Karpas-422 (cell line): ENCODE data around the gene DDX10. TPM values are rescaled to one million over a fixed set of nuclear protein-coding genes. Genes with fewer than 3 reads are reported as not detected.

Source experiments
- DNase-seq: peaks from one replicate; pipeline ENCODE4 v3.0.0-alpha.2; 2015
- H2AFZ ChIP-seq: fragments of 200-600 bp; sonication (generic); 2 replicates; pipeline ENCODE4 v1.6.1; 2014; ENCODE audit warnings: antibody characterized with exemption, low read length, mixed read lengths
- H3K27ac ChIP-seq: fragments of 200-600 bp; sonication (generic); 2 replicates; pipeline ENCODE4 v1.5.1; 2014; ENCODE audit warnings: mild to moderate bottlenecking, low read length, moderate library complexity
- H3K27me3 ChIP-seq: fragments of 200-600 bp; sonication (generic); 2 replicates; pipeline ENCODE4 v1.6.1; 2014; ENCODE audit warnings: low read length, mixed read lengths
- H3K36me3 ChIP-seq: fragments of 200-600 bp; sonication (generic); 2 replicates; pipeline ENCODE4 v1.6.1; 2014; ENCODE audit warnings: low read length, mixed read lengths; ENCODE audit not compliant: insufficient read depth
- H3K4me1 ChIP-seq: fragments of 200-600 bp; sonication (generic); 2 replicates; pipeline ENCODE4 v1.6.1; 2014; ENCODE audit warnings: mild to moderate bottlenecking, low read length, mixed read lengths
- H3K4me2 ChIP-seq: fragments of 200-600 bp; sonication (generic); 2 replicates; pipeline ENCODE4 v1.6.1; 2014; ENCODE audit warnings: low read length, low read depth, mild to moderate bottlenecking; ENCODE audit not compliant: poor library complexity, severe bottlenecking
- H3K4me3 ChIP-seq: fragments of 200-600 bp; sonication (generic); 2 replicates; pipeline ENCODE4 v1.5.1; 2014; ENCODE audit warnings: mild to moderate bottlenecking, antibody characterized with exemption, low read length, mixed read lengths
- H3K79me2 ChIP-seq: fragments of 200-600 bp; sonication (generic); 2 replicates; pipeline ENCODE4 v1.6.1; 2014; ENCODE audit warnings: mild to moderate bottlenecking, low read length, mixed read lengths
- H3K9ac ChIP-seq: fragments of 200-600 bp; sonication (generic); 2 replicates; pipeline ENCODE4 v1.6.0; 2014; ENCODE audit warnings: low read length
- H3K9me2 ChIP-seq: fragments of 200-600 bp; sonication (generic), shearing (Covaris generic); replicated peaks from 2 replicates; pipeline ENCODE4 v1.6.0; 2014; ENCODE audit warnings: mild to moderate bottlenecking, low read length, moderate library complexity; ENCODE audit not compliant: insufficient read depth
- H3K9me3 ChIP-seq: fragments of 300-700, 200-600 bp; sonication (generic); 2 replicates; pipeline ENCODE4 v1.6.1; 2014; ENCODE audit warnings: low read length, mixed read lengths
- H4K20me1 ChIP-seq: fragments of 200-600 bp; sonication (generic); 2 replicates; pipeline ENCODE4 v1.6.1; 2014; ENCODE audit warnings: mild to moderate bottlenecking, antibody characterized with exemption, low read length, low read depth; ENCODE audit not compliant: insufficient read depth
- total RNA-seq: library from RNA; depleted of rRNA; stranded (reverse); fragments of >200 nt; shearing (Covaris generic); gene quantifications from 2 replicates; pipeline ENCODE4 v1.2.3, GENCODE V29; 2014; ENCODE audit warnings: low replicate concordance

Gene DDX10
- total RNA-seq, 1 experiment from 2014 or later = 103 TPM

DNA sequence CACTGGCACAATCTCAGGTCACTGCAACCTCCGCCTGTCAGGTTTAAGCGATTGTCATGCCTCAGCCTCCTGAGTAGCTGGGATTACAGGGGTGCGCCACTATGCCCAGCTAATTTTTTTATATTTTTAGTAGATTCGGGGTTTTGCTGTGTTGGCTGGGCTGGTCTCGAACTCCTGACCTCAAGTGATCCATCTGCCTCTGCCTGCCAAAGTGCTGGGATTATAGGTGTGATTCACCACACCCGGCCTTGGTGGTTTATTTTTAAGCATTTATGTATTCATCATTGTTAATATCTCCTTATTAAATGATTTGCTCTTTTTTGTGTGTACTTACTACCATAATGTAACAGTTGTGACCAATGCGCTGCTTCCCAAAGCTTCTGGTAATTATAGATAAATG, 171.7 kb downstream of the DDX10 start:
- DNase-seq = no peak
- no peak overlapping the region for H3K9ac ChIP-seq

DNA sequence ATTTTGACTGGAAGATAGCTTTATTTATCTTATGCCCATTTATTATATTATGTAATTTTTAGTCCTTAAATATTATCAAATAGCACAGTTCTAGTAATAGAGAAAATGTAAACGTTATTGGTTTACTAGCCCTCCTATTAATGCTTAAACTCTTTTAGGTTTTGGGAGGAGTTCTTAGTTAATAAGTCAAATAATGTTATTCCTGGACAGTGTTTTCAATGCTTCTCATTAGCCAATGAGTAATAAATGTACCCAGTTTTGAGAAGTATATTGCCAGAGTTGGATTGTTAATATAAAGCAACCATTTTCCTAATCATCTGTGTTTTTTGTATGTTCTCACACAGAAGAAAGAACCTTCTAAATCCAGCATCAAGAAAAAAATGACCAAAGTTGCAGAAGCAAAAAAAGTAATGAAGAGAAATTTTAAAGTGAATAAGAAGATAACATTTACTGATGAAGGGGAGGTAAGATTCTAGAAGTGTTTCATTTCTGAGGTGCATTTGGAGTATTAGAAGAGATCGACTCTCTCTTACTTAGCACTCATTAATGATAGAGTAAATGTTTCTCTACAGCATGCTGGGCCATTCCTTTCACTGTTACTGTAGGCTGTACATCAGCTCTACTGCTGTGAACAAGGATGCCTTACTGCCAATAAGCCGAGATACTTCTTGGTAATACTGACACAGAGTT, 173.4 kb downstream of the DDX10 start:
- H2AFZ ChIP-seq = no peak overlapping the region
- peak overlapping the region; percentile 23 for H3K27ac ChIP-seq
- no peaks in the 10 kb centered on the region for H3K9me2 ChIP-seq
- H3K4me3 ChIP-seq = no peak overlapping the region
- H3K9me3 ChIP-seq = no peaks in the 10 kb centered on the region
- H3K79me2 ChIP-seq = peaks cover 75% of the 10 kb centered on the region
- H3K4me1 ChIP-seq = peaks cover 15% of the 10 kb centered on the region
- H3K27me3 ChIP-seq = no peaks in the 10 kb centered on the region
- peaks cover 20% of the 10 kb centered on the region; the same call in 1 of the 2 replicates for H3K36me3 ChIP-seq
- no peak for DNase-seq
- H3K9ac ChIP-seq = no peak overlapping the region
- H3K4me2 ChIP-seq = no peak overlapping the region
- no peaks in the 10 kb centered on the region for H4K20me1 ChIP-seq

More for the DNA sequence above, 171.7 kb downstream of the DDX10 start:
- no peak overlapping the region for H2AFZ ChIP-seq
- H4K20me1 ChIP-seq = no peaks in the 10 kb centered on the region
- H3K27me3 ChIP-seq = no peaks in the 10 kb centered on the region
- no peak overlapping the region for H3K4me3 ChIP-seq
- H3K27ac ChIP-seq = no peak overlapping the region
- H3K9me3 ChIP-seq = no peaks in the 10 kb centered on the region
- H3K4me2 ChIP-seq = no peak overlapping the region
- peaks cover 76% of the 10 kb centered on the region for H3K79me2 ChIP-seq
- no peaks in the 10 kb centered on the region for H3K9me2 ChIP-seq
- peaks cover 28% of the 10 kb centered on the region for H3K4me1 ChIP-seq
- H3K36me3 ChIP-seq = peaks cover 7% of the 10 kb centered on the region; the same call in 1 of the 2 replicates

DNA sequence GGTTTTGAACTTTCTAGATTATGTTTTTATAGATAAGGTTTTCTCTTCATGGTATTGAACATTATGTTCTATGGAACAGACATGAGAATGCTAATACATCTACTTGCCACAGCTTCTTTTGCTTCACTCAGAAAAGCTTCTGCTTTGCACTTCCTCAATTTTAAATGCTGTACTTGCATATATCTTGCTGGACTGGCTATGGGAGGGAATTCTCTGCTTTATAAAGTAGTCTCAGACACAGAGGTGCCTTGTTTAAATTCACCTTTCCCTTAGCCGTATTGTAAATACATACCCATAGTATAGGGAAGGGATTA, 173.9 kb downstream of the DDX10 start:
- Histone ChIP-seq H3K27ac (peak overlapping the region; percentile 23), H3K9ac (no peak overlapping the region), H3K79me2 (peaks cover 70% of the 10 kb centered on the region), H3K9me2 (no peaks in the 10 kb centered on the region), H3K4me3 (no peak overlapping the region), H3K4me1 (peaks cover 11% of the 10 kb centered on the region), H3K36me3 (peaks cover 20% of the 10 kb centered on the region; the same call in 1 of the 2 replicates), H3K9me3 (no peaks in the 10 kb centered on the region), H2AFZ (no peak overlapping the region), H3K4me2 (no peak overlapping the region), H4K20me1 (no peaks in the 10 kb centered on the region), H3K27me3 (no peaks in the 10 kb centered on the region)
- no peak for DNase-seq

DNA sequence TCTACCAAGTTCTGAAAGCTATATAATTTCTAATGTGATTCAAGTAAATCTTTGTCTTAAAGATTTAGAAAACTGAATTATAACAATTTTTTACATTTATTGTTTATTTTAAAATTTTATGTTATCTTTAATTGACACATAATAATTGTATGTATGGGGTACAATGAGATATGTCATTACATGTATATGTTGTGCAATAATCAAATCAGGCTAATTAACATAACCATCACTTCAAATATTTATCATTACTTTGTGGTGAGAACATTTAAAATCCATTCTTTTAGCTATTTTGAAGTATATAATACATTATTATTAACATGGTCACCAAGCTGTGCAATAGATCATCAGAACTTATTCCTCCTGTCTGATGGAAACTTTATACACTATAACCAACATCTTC, 181.1 kb downstream of the DDX10 start:
- H3K27ac ChIP-seq = no peak overlapping the region
- H3K79me2 ChIP-seq = peaks cover 70% of the 10 kb centered on the region
- H3K4me1 ChIP-seq = peaks cover 6% of the 10 kb centered on the region; the same call in 1 of the 2 replicates
- H3K4me3 ChIP-seq = no peak overlapping the region
- H3K9me2 ChIP-seq = no peaks in the 10 kb centered on the region
- H3K36me3 ChIP-seq = peaks cover 20% of the 10 kb centered on the region; the same call in 1 of the 2 replicates
- no peaks in the 10 kb centered on the region for H3K27me3 ChIP-seq
- no peaks in the 10 kb centered on the region for H3K9me3 ChIP-seq
- no peaks in the 10 kb centered on the region for H4K20me1 ChIP-seq
- no peak overlapping the region for H2AFZ ChIP-seq
- no peak overlapping the region for H3K9ac ChIP-seq
- H3K4me2 ChIP-seq = no peak overlapping the region
- DNase-seq = no peak

DNA sequence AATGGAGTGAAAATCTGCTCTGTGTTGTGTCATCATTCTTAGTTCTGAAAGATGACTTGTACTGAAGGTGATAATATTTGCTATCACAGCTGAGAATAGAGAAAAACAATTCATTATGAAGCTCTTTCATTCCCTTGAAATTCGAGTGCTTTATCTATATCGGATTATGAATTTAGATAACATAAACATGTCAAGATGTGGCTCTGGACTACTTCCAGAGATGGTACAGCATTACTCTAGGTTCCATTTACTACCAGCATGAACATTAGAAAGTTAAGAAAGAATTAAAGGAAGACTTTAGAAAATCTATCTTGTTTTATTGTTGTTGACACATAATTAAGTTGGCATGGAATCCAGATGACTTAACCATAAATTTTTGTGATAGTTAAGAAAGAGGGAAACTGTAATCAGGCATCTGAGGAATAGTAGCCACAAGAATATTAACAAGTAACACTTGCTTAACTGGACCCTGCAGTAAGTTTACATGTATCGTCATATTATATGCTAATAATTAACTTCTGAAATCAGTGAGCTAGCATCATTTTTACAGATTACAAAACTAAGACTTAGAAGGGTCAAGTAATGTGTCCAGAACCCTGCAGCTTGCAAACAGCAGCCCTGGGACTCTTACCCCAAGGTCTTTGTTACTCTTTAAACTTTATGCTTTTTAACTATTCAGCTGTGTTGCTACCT, 182.6 kb downstream of the DDX10 start:
- Histone ChIP-seq H3K27me3 (no peaks in the 10 kb centered on the region), H3K9me3 (no peaks in the 10 kb centered on the region), H3K36me3 (peaks cover 16% of the 10 kb centered on the region; the same call in 1 of the 2 replicates), H3K4me2 (no peak overlapping the region), H3K79me2 (peaks cover 64% of the 10 kb centered on the region), H4K20me1 (no peaks in the 10 kb centered on the region), H3K27ac (no peak overlapping the region), H3K4me3 (no peak overlapping the region), H3K4me1 (peaks cover 12% of the 10 kb centered on the region), H2AFZ (no peak overlapping the region), H3K9ac (no peak overlapping the region), H3K9me2 (no peaks in the 10 kb centered on the region)
- no peak for DNase-seq

DNA sequence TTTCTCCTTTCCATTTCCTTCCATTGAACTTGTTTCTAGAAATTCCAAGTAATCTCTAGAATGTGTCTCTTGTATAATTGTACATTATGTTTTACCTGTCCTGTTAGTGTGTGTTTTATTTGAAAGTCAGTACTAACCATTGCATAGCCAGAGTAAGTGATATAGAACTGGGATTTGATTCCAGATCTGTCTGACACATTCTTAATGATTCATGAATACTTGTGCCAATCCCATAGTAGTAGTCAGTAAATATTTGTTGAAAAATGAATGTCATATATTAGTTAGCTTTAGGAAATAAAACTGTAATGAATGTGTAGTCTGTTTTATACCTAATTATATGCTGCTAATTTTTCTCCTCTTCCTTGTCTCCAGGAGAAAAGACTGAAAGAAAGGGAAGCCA, 186.9 kb downstream of the DDX10 start:
- Histone ChIP-seq H4K20me1 (no peaks in the 10 kb centered on the region), H3K27me3 (no peaks in the 10 kb centered on the region), H3K4me3 (no peak overlapping the region), H3K9me2 (no peaks in the 10 kb centered on the region), H3K9me3 (no peaks in the 10 kb centered on the region), H3K4me1 (peaks cover 39% of the 10 kb centered on the region), H3K9ac (no peak overlapping the region), H3K36me3 (peaks cover 4% of the 10 kb centered on the region; the same call in 1 of the 2 replicates), H2AFZ (no peak overlapping the region), H3K27ac (no peak overlapping the region), H3K79me2 (peaks cover 69% of the 10 kb centered on the region), H3K4me2 (no peak overlapping the region)
- DNase-seq = no peak

DNA sequence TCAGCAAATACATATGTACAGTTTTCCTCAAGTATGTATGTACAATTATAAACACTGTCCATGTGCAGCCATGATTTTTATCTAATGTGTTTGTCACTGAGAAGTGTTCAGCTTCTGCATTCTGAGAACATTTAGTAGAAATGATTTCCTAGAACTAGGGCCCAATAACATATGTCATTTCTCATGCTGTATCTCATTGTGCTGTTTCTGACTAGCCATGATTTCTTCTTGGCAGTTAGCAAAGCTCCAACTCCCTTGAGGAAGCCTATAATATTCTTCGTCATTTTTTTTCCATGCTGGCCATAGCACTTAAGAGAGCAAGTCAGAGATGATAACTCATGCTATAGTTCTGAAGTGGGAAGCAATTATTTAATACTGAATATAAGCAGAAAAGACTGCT, 187.8 kb downstream of the DDX10 start:
- Histone ChIP-seq H3K79me2 (peaks cover 70% of the 10 kb centered on the region), H3K36me3 (peaks cover 4% of the 10 kb centered on the region; the same call in 1 of the 2 replicates), H3K27ac (peak overlapping the region; percentile 67), H3K9ac (no peak overlapping the region), H4K20me1 (no peaks in the 10 kb centered on the region), H3K4me3 (no peak overlapping the region), H3K27me3 (no peaks in the 10 kb centered on the region), H3K4me2 (peak overlapping the region; percentile 72), H2AFZ (no peak overlapping the region), H3K4me1 (peaks cover 39% of the 10 kb centered on the region), H3K9me3 (no peaks in the 10 kb centered on the region), H3K9me2 (no peaks in the 10 kb centered on the region)
- no peak for DNase-seq

DNA sequence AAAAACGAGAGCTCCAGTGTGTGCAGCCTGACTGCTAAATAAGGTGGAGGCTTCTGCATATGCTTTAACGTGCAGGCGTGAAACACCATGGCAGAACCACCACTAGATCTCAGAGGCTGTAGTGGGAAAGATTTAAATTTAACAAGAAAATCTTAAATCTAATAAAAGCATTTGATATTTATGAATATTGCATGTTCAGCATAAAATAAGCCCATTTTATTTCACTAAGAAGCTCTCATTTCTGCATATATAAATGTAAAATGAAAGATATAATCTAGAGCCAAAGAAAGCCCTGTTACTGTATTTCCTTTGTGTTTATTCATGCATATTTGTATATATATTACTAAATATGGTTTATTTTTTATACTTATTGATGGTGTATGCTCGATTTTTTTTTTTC, 188.3 kb downstream of the DDX10 start:
- no peaks in the 10 kb centered on the region for H3K27me3 ChIP-seq
- H3K27ac ChIP-seq = peak overlapping the region; percentile 67
- DNase-seq = no peak
- H3K4me2 ChIP-seq = peak overlapping the region; percentile 72
- no peaks in the 10 kb centered on the region for H4K20me1 ChIP-seq
- H3K36me3 ChIP-seq = peaks cover 4% of the 10 kb centered on the region; the same call in 1 of the 2 replicates
- peaks cover 39% of the 10 kb centered on the region for H3K4me1 ChIP-seq
- no peak overlapping the region for H3K9ac ChIP-seq
- no peaks in the 10 kb centered on the region for H3K9me2 ChIP-seq
- H3K79me2 ChIP-seq = peaks cover 70% of the 10 kb centered on the region
- H3K4me3 ChIP-seq = no peak overlapping the region
- H3K9me3 ChIP-seq = no peaks in the 10 kb centered on the region
- H2AFZ ChIP-seq = no peak overlapping the region
